Activated naive CD8-positive, alpha-beta T cell treated with anti-CD3 and anti-CD28 coated beads, Interleukin-2, amount 50 U/mL, for 16 hours (primary cell): ENCODE results near the gene DNAH8.
"Not testable (repeated sequence)": the region's sequence is repeated elsewhere in the genome, so short reads cannot be mapped to it uniquely, and the experiment has no call there.

Experiments
- DNase-seq: peaks from one replicate; pipeline ENCODE4 v3.0.0-alpha.2; 2020; ENCODE audit warnings: low read depth, low spot score

DNAH8 gene

GRCh38 chr6:38794682-38795081 is 79.6 kb downstream of the DNAH8 start:
- DNase-seq = no peak

DNA sequence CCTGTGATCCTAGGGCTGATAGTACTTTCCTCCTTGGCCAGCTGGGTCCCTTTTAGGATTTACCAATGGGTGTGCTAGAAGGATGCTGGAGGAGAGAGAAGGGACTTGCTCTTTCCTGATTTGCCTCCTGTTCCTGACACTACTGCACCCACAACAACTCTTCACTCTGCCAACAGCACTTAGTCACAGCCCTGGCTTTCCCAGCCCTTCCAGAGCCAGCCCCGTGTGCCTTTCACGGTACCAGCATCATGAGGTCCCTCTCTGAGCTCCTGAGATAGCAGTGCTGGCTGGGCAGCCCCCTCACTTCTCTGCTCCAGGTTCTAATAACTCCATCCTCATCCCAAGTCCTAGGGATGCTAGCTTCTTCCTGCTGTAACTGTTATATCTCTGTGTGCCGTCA is 80.9 kb downstream of the DNAH8 start:
- no peak for DNase-seq

- DNase-seq = not testable (repeated sequence)
Measured at GRCh38 chr6:38796437-38796836, 81.3 kb downstream of the DNAH8 start.

- no peak for DNase-seq
Measured at GRCh38 chr6:38796850-38797249, 81.7 kb downstream of the DNAH8 start.

GRCh38 chr6:38797391-38797790 is 82.3 kb downstream of the DNAH8 start:
- DNase-seq = no peak

- no peak for DNase-seq
Measured at GRCh38 chr6:38799529-38800184, 84.5 kb downstream of the DNAH8 start.

DNA sequence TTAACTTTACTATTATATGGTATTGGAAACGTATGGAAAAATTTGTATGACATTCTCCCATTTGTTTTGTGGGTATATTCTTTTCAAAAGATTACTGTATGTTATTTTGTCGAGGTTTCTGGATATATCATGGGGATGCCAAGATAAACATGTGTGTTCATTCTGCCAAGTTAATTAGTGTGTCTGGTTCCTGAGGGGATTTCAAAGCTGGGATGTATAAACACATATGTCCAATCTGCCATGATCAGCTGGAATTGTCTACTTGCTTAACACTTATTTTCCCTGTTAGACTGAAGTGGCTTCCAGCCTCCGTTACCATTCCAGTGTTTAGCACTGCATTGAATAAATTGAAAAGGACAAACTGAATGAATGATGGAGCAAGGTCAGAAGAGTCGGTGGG is 86.2 kb downstream of the DNAH8 start:
- DNase-seq = no peak

DNA sequence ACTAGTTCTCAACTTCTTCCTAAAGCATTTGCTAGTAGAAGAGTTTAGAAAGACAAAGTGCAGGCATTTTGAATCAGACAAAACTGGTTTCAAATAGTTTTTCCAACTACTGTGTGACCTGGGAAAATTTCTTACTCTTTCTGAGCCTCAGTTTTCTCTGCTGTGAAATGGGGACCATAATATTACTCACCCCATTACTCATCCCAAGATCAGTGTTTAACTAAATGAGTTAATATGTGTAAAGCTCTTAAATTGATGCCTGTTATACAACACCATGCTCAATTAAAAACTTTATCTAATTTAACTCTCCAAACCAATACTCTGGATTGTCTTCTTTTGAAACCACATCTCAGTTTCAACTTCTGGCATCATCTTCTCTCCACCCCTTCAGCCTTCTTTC is 87.4 kb downstream of the DNAH8 start:
- no peak for DNase-seq

GRCh38 chr6:38803129-38803528 is 88.0 kb downstream of the DNAH8 start:
- no peak for DNase-seq

GRCh38 chr6:38804358-38804757 is 89.2 kb downstream of the DNAH8 start:
- DNase-seq = no peak

DNA sequence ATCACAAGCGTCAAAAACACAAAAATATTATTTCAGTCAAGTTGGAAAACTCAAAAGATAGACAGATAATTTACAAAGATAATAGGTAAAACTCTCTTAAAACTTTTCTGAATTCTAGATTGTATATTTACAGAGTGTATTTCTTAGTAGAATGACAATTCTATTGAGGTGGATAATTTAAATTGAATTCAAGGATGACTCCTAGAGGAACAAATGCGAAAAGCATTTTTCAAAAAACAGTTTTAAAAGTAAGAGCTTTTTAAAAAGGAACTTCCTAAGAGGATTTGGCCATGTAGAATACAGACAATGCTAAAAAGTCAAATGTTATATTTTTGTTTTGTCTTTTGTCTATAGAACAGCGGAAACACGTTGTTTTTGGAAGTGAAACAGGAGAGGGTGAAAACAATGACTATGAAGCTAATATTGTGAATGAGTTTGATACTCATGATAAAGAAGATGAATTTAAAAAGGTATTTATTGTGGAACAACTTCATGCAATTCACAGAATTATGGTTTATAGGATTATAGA is 90.1 kb downstream of the DNAH8 start:
- no peak for DNase-seq

DNA sequence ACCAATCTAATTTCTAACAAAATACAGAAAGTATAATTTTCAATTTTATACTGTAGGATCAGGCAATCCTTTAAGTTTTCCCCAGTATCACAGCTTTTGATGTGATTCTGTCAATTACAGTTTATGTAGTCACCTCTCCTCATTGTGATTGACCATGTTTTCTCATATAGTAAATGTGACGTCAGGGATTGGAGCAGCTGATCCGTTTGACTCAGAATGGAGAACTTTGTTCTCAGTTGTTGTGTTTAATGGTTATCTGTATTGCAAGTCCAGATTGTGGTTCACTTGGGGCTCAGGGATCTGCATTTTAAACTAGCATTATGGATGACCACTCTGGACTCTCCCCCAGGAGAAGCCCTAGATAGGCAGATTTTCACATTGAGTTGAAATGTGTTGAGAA is 90.6 kb downstream of the DNAH8 start:
- no peak for DNase-seq

DNA sequence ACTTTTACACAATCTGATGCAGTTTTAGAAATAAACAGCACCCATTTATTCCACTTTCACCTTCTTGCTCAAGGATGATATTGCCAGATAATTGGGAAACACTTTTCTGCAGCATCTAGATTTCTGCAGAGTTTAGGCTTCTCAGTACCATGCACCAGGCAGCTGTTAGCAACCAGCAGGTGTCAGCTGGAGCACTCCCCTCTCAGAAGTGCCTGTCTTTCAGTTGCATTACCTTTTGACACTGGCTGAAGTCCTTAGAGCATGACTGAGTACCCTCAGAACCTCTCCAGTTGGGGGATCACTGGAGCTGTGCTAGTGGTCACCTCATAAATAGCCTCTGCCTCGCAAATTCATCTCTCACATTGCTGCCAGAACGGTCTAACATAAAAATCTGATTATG is 91.2 kb downstream of the DNAH8 start:
- DNase-seq = no peak

- no peak for DNase-seq
Measured at GRCh38 chr6:38806833-38807232, 91.7 kb downstream of the DNAH8 start.

- DNase-seq = no peak
Measured at GRCh38 chr6:38808039-38808438, 92.9 kb downstream of the DNAH8 start.

- no peak for DNase-seq
Measured at GRCh38 chr6:38813041-38813823, 98.1 kb downstream of the DNAH8 start.

GRCh38 chr6:38814761-38815160 is 99.7 kb downstream of the DNAH8 start:
- no peak for DNase-seq

DNA sequence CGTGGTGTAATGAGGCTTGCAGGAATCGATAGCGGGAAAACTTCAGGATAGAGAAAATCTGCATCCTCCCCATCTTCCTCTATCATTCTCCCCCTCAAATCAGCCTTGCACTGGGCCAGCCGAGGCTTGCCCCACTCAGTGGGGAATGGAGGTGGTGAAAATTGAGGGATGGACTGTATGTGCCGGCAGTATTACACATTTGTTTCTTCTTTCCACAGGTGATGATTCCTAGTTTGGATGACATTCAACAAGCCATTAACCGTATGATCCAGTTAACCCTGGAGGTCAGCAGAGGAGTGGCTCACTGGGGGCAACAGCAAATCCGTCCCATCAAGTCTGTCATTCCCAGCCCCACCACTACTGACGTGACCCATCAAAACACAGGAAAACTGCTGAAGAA is 100.1 kb downstream of the DNAH8 start:
- DNase-seq = no peak

GRCh38 chr6:38818691-38819090 is 103.6 kb downstream of the DNAH8 start:
- no peak for DNase-seq

DNA sequence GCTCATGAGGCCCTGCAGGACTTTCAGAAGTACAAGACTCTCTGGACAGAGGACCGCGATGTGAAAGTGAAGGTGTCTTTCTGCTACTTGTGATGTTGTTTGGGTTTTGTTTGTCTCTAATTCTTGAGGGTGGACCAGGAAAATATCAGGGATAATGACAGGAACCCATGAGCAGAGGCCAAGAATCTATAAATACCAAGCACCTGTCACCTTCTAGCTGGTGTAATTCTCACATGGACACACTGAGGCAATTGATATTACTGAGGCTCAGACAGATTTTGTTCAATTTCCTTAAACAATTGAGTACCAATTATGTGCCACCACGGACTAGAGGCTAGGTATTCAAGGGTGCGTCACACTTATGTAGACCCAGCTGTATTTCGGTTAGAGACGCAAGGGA is 107.9 kb downstream of the DNAH8 start:
- DNase-seq = no peak

DNA sequence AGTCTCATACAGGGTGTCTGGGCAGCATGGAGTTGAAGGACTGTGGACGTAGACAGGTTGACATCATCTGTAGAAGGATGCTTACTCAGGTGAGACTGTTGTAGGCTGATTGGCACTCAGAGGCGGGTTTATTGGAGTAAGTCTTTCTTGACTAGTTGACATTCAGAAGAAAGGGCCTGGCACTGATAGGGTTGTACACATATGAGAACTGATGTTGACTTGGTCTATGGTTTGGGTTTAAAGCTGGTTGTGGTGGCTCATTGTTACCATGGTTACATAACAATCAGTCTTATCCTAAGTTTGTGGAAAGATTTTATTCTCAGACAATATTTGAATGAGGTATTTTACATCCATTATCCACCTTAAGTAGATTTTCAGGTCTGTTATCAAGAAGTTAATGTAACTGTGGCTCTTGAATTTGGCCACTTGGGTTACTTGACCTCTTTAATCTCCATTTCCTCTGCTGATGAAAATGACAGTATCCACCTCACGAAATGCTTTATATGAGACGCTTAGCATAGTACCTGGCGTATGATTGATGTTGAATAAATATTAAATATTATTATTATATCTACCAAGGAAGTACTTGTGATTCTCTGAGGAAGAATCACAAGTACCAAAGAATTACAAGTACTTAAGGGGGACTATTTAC is 109.3 kb downstream of the DNAH8 start:
- no peak for DNase-seq

GRCh38 chr6:38827024-38827423 is 111.9 kb downstream of the DNAH8 start:
- DNase-seq = no peak

GRCh38 chr6:38831865-38832264 is 116.8 kb downstream of the DNAH8 start:
- no peak for DNase-seq
